Neural cell (in vitro differentiated cells): ENCODE data around the gene SPEG.

Experiments used
- CTCF ChIP-seq: fragments of 450-650 bp; IDR thresholded peaks from 2 replicates; pipeline ENCODE4 v1.5.1; 2014; ENCODE audit warnings: antibody characterized with exemption, mild to moderate bottlenecking, moderate library complexity; ENCODE audit not compliant: poor library complexity, severe bottlenecking
- EP300 ChIP-seq: fragments of 450-650 bp; conservative IDR thresholded peaks from 2 replicates; pipeline ENCODE4 v1.6.1; 2014; ENCODE audit warnings: antibody characterized with exemption, mild to moderate bottlenecking, moderate library complexity; ENCODE audit not compliant: poor library complexity, severe bottlenecking
- EZH2 ChIP-seq: fragments of 200-600, 300-800 bp; shearing (Covaris generic), sonication (generic); IDR thresholded peaks from 2 replicates; pipeline ENCODE4 v1.6.1; 2014; ENCODE audit warnings: antibody characterized with exemption, low read length, borderline replicate concordance, mild to moderate bottlenecking; ENCODE audit not compliant: insufficient read depth, poor library complexity, severe bottlenecking
- MXI1 ChIP-seq: fragments of 450-650 bp; conservative IDR thresholded peaks from 2 replicates; pipeline ENCODE4 v1.6.1; 2014; ENCODE audit warnings: antibody characterized with exemption, mild to moderate bottlenecking; ENCODE audit not compliant: poor library complexity, severe bottlenecking
- POLR2AphosphoS5 ChIP-seq: IDR thresholded peaks from 2 replicates; pipeline ENCODE4 v1.6.1; 2012
- RAD21 ChIP-seq: fragments of 450-650 bp; conservative IDR thresholded peaks from 2 replicates; pipeline ENCODE4 v1.6.1; 2014; ENCODE audit warnings: antibody characterized with exemption, mild to moderate bottlenecking, moderate library complexity
- REST ChIP-seq: IDR thresholded peaks from 2 replicates; pipeline ENCODE4 v1.6.1; 2012; ENCODE audit warnings: borderline replicate concordance
- SMC3 ChIP-seq: fragments of 450-650 bp; conservative IDR thresholded peaks from 2 replicates; pipeline ENCODE4 v1.6.1; 2014; ENCODE audit warnings: antibody characterized with exemption, mild to moderate bottlenecking, moderate library complexity; ENCODE audit not compliant: poor library complexity

DNA sequence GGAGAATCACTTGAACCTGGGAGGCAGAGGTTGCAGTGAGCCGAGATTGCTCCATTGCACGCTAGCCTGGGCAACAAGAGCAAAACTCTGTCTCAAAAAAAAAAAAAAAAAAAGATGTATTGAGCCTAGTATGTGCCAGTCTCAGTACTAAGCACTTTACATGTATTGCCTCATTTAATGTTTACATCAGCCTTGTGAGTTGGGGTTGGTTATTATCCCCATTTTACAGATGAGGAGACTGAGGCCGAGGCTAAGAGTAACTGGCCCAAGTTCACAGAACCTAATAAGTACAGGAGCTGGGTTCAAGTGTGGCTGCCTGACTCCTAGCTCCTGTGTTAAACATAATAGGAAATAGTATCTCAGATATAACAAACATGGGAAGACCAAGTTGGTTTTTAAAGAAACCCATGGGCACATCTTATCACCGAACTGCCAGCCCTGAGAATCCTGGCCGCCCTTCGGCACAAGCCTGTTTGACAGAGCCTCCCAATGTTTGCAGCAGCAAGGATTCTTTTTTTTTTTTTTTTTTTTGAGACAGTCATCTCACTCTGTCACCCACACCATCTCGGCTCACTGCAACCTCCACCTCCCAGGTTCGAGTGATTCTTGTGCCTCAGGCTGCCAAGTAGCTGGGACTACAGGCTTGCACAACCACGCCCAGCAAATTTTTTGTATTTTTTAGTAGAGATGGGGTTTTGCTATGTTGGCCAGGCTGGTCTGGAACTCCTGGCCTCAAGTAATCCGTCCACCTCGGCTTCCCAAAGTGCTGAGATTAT, 39.8 kb downstream of the SPEG start:
- TF ChIP-seq CTCF (no peak), RAD21 (no peak), EZH2 (no peak), SMC3 (no peak), MXI1 (no peak), EP300 (no peak), POLR2AphosphoS5 (no peak), REST (no peak)
